GM18505 (cell line): ENCODE results near the gene DNAAF8.
"Not testable (repeated sequence)": the region's sequence is repeated elsewhere in the genome, so short reads cannot be mapped to it uniquely, and the experiment has no call there.

Experiments
- ATAC-seq: cut with Tn5 transposase; IDR thresholded peaks from one replicate; pipeline ENCODE4 v1.9.1; 2021; ENCODE audit not compliant: unreplicated experiment
- POLR2A ChIP-seq: IDR thresholded peaks from 4 replicates; pipeline ENCODE4 v1.6.1; 2011; ENCODE audit warnings: borderline replicate concordance; ENCODE audit not compliant: insufficient read depth, insufficient read length; ENCODE audit errors: extremely low read depth

The DNAAF8 gene

GRCh38 chr16:4729876-4730275, 4.5 kb upstream of the DNAAF8 start:
- no peak for TF ChIP-seq POLR2A
- no peak for ATAC-seq

- TF ChIP-seq POLR2A = no peak
- ATAC-seq = no peak
Measured at GRCh38 chr16:4733211-4733742, 1.1 kb upstream of the DNAAF8 start.

GRCh38 chr16:4733747-4734062, 632 bp upstream of the DNAAF8 start:
- peak; percentile 9 for ATAC-seq
- TF ChIP-seq POLR2A = no peak

GRCh38 chr16:4734730-4735535, 596 bp downstream of the DNAAF8 start:
- ATAC-seq = peak; percentile 63
- peak; percentile 76 for TF ChIP-seq POLR2A

- no peak for ATAC-seq
- no peak for TF ChIP-seq POLR2A
Measured at GRCh38 chr16:4736546-4736945, 2.2 kb downstream of the DNAAF8 start.

GRCh38 chr16:4737545-4737944, 3.2 kb downstream of the DNAAF8 start:
- TF ChIP-seq POLR2A = no peak
- ATAC-seq = no peak

- not testable (repeated sequence) for ATAC-seq
Measured at GRCh38 chr16:4738370-4738769, 4.0 kb downstream of the DNAAF8 start.

GRCh38 chr16:4743226-4743878, 9.0 kb downstream of the DNAAF8 start:
- no peak for TF ChIP-seq POLR2A
- no peak for ATAC-seq

- no peak for ATAC-seq
- TF ChIP-seq POLR2A = no peak
Measured at GRCh38 chr16:4744555-4745273, 10.4 kb downstream of the DNAAF8 start.

- no peak for ATAC-seq
Measured at GRCh38 chr16:4745274-4745569, 10.9 kb downstream of the DNAAF8 start.

GRCh38 chr16:4746215-4746614, 11.9 kb downstream of the DNAAF8 start:
- TF ChIP-seq POLR2A = no peak
- no peak for ATAC-seq

More at GRCh38 chr16:4745274-4745569, 10.9 kb downstream of the DNAAF8 start:
- no peak for TF ChIP-seq POLR2A

- ATAC-seq = no peak
- TF ChIP-seq POLR2A = no peak
Measured at GRCh38 chr16:4746991-4747574, 12.7 kb downstream of the DNAAF8 start.

GRCh38 chr16:4747906-4748681, 13.8 kb downstream of the DNAAF8 start:
- no peak for TF ChIP-seq POLR2A
- ATAC-seq = no peak
